Right atrium auricular region (tissue), 2 donors: ENCODE results near the gene STRN3. TPM values are rescaled to one million over a fixed set of nuclear protein-coding genes. Genes with fewer than 3 reads are reported as not detected.

Experiments used
- DNase-seq: peaks from one replicate; pipeline ENCODE4 v3.0.0-alpha.2; 2019; ENCODE audit warnings: low spot score
- H3K27ac ChIP-seq, 2 donors: fragments of 200-600 bp; sonication (generic); 1 replicate in 1 of 2; 2 replicates in 1 of 2; pipeline ENCODE4 v1.5.1; 2016 to 2019
- H3K27me3 ChIP-seq, 2 donors: fragments of 200-600 bp; sonication (generic); one replicate each; pipeline versions ENCODE4 v1.5.1 to v1.6.0; 2017 to 2019
- H3K36me3 ChIP-seq: fragments of 200-600 bp; sonication (generic); one replicate; pipeline ENCODE4 v1.5.1; 2016
- H3K4me1 ChIP-seq, 2 donors: fragments of 200-600 bp; sonication (generic); one replicate each; pipeline versions ENCODE4 v1.5.1 to v1.6.0; 2017 to 2019
- H3K4me3 ChIP-seq, 2 donors: fragments of 200-600 bp; sonication (generic); 1 replicate in 1 of 2; 2 replicates in 1 of 2; pipeline ENCODE4 v1.5.1; 2017 to 2019; ENCODE audit warnings: mild to moderate bottlenecking in 1 of 2, moderate library complexity in 1 of 2
- H3K9me3 ChIP-seq, 2 donors: fragments of 200-600 bp; sonication (generic); one replicate each; pipeline ENCODE4 v1.5.1; 2019
- CTCF ChIP-seq, 2 donors: fragments of 200-600 bp; sonication (generic); IDR thresholded peaks; one replicate each; pipeline ENCODE4 v1.5.1; 2019; ENCODE audit warnings: antibody characterized with exemption in 2 of 2
- total RNA-seq, 2 donors: library from RNA; depleted of rRNA; stranded (reverse); fragments of >200 nt; gene quantifications; one replicate each; pipeline ENCODE4 v1.1.0, GENCODE V29; 2016

STRN3 gene
- total RNA-seq, 2 donors from 2014 or later: 34.2 to 46.8 TPM

GRCh38 chr14:30868736-30869135 lies 157.4 kb downstream of the STRN3 start:
- H3K36me3 ChIP-seq: no peaks in the 10 kb centered on the region
- no peak for TF ChIP-seq CTCF (IDR thresholded peaks at IDR 0.05)

GRCh38 chr14:30864934-30865333 lies 161.2 kb downstream of the STRN3 start:
- H3K27me3 ChIP-seq: no peaks in the 10 kb centered on the region
- DNase-seq: no peak
- no peaks in the 10 kb centered on the region for H3K4me1 ChIP-seq
- H3K9me3 ChIP-seq: no peaks in the 10 kb centered on the region
- no peak overlapping the region for H3K27ac ChIP-seq
- no peaks in the 10 kb centered on the region for H3K36me3 ChIP-seq
- TF ChIP-seq CTCF (IDR thresholded peaks at IDR 0.05): no peak
- H3K4me3 ChIP-seq: no peak overlapping the region

More at GRCh38 chr14:30868736-30869135, 157.4 kb downstream of the STRN3 start:
- H3K27me3 ChIP-seq: no peaks in the 10 kb centered on the region
- no peaks in the 10 kb centered on the region for H3K9me3 ChIP-seq
- no peak overlapping the region for H3K27ac ChIP-seq
- no peak for DNase-seq
- H3K4me1 ChIP-seq: peaks cover 0 to under 1% of the 10 kb centered on the region in 2 donors
- no peak overlapping the region for H3K4me3 ChIP-seq

GRCh38 chr14:30861200-30861599 lies 165.0 kb downstream of the STRN3 start:
- no peaks in the 10 kb centered on the region for H3K9me3 ChIP-seq

GRCh38 chr14:30855345-30856037 lies 170.7 kb downstream of the STRN3 start:
- H3K27me3 ChIP-seq: no peaks in the 10 kb centered on the region
- no peaks in the 10 kb centered on the region for H3K9me3 ChIP-seq
- H3K4me1 ChIP-seq: no peaks in the 10 kb centered on the region
- no peak for TF ChIP-seq CTCF (IDR thresholded peaks at IDR 0.05)
- H3K4me3 ChIP-seq: no peak overlapping the region
- no peaks in the 10 kb centered on the region for H3K36me3 ChIP-seq
- no peak for DNase-seq
- H3K27ac ChIP-seq: no peak overlapping the region

More at GRCh38 chr14:30861200-30861599, 165.0 kb downstream of the STRN3 start:
- Histone ChIP-seq H3K4me1 (no peaks in the 10 kb centered on the region), H3K4me3 (no peak overlapping the region), H3K27me3 (no peaks in the 10 kb centered on the region), H3K27ac (no peak overlapping the region), H3K36me3 (no peaks in the 10 kb centered on the region)
- DNase-seq: no peak
- TF ChIP-seq CTCF (IDR thresholded peaks at IDR 0.05): no peak

GRCh38 chr14:30854492-30854891 lies 171.7 kb downstream of the STRN3 start:
- Histone ChIP-seq H3K4me1 (no peaks in the 10 kb centered on the region), H3K27me3 (no peaks in the 10 kb centered on the region), H3K27ac (no peak overlapping the region), H3K9me3 (no peaks in the 10 kb centered on the region), H3K4me3 (no peak overlapping the region), H3K36me3 (no peaks in the 10 kb centered on the region)
- DNase-seq: no peak
- no peak for TF ChIP-seq CTCF (IDR thresholded peaks at IDR 0.05)

- Histone ChIP-seq H3K4me1 (no peaks in the 10 kb centered on the region), H3K4me3 (no peak overlapping the region), H3K9me3 (no peaks in the 10 kb centered on the region), H3K27ac (no peak overlapping the region), H3K27me3 (no peaks in the 10 kb centered on the region), H3K36me3 (no peaks in the 10 kb centered on the region)
- TF ChIP-seq CTCF (IDR thresholded peaks at IDR 0.05): no peak
- no peak for DNase-seq
Observed at GRCh38 chr14:30853946-30854345, 172.2 kb downstream of the STRN3 start.
